ENCODE data around the gene USP3.

DNA sequence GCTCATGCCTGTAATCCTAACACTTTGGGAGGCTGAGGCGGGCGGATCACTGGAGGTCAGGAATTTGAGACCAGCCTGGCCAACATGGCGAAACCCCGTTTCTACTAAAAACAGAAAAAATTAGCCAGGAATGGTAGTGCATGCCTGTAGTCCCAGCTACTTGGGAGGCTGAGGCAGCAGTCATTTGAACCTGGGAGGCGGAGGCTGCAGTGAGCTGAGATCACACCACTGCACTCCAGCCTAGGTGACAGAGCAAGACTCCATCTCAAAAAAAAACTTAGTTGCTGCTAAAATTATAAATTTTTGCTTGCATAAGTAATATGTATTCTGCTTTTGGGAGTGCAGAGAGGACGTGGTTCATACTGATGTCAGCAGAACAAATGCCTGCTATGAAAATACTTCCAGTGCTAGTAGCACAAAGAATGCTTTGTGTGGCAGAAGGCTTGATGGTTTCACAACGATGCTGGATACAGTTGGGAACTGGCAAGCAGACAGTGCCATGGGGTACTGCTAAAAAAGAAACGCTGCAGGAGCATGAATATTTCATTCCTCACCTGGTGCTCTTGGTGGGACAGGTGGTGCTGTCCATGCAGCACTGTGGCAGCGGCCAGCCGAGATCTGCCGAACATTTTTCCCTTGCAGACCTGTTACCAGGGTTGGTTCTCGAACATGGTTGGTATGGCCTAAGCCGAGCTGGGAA lies 123.9 kb downstream of the USP3 start:
- TF ChIP-seq ZFP3 (CRISPR knock-in tag; IDR thresholded peaks at IDR 0.05), result no peak
- TF ChIP-seq, protein P1, sequence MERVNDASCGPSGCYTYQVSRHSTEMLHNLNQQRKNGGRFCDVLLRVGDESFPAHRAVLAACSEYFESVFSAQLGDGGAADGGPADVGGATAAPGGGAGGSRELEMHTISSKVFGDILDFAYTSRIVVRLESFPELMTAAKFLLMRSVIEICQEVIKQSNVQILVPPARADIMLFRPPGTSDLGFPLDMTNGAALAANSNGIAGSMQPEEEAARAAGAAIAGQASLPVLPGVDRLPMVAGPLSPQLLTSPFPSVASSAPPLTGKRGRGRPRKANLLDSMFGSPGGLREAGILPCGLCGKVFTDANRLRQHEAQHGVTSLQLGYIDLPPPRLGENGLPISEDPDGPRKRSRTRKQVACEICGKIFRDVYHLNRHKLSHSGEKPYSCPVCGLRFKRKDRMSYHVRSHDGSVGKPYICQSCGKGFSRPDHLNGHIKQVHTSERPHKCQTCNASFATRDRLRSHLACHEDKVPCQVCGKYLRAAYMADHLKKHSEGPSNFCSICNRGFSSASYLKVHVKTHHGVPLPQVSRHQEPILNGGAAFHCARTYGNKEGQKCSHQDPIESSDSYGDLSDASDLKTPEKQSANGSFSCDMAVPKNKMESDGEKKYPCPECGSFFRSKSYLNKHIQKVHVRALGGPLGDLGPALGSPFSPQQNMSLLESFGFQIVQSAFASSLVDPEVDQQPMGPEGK (CRISPR knock-in tag; IDR thresholded peaks at IDR 0.05; ENCODE audit: borderline replicate concordance), result no peak
- no peak for TF ChIP-seq CSDC2 (CRISPR knock-in tag; IDR thresholded peaks at IDR 0.05)
- TF ChIP-seq ARNTL (CRISPR knock-in tag; IDR thresholded peaks at IDR 0.05; ENCODE audit: borderline replicate concordance, low read depth), result no peak
- no peak for TF ChIP-seq ZFP30 (CRISPR knock-in tag; IDR thresholded peaks at IDR 0.05)
- TF ChIP-seq BACH2 (CRISPR knock-in tag; IDR thresholded peaks at IDR 0.05; ENCODE audit: borderline replicate concordance), result no peak
- TF ChIP-seq ISL1 (CRISPR knock-in tag; IDR thresholded peaks at IDR 0.05), result no peak
- no peak for TF ChIP-seq ZC3H10 (CRISPR knock-in tag; IDR thresholded peaks at IDR 0.05)
- TF ChIP-seq TCF4 (CRISPR knock-in tag; IDR thresholded peaks at IDR 0.05; ENCODE audit: borderline replicate concordance), result no peak
- no peak for TF ChIP-seq PPARA (CRISPR knock-in tag; IDR thresholded peaks at IDR 0.05; ENCODE audit: borderline replicate concordance)

Data from SK-N-SH treated with all-trans-retinoic acid at 6 μM for 48 hours (cell line).